D721Med (cell line): ENCODE measurements around the gene DNAJC2.

ENCODE experiments used
- DNase-seq: peaks from one replicate; pipeline ENCODE4 v3.0.0; 2011; ENCODE audit warnings: low spot score; ENCODE audit not compliant: insufficient read length
- FAIRE-seq: peaks from 2 replicates; lab custom pipeline; 2011; peaks lifted over from hg19 to GRCh38; lab: Jason Lieb, UNC
- CTCF ChIP-seq: IDR thresholded peaks from 2 replicates; pipeline ENCODE4 v1.5.1; 2012; ENCODE audit warnings: mild to moderate bottlenecking, control low read depth; ENCODE audit not compliant: insufficient read depth; ENCODE audit errors: missing control alignments

The DNAJC2 gene

GRCh38 chr7:103307503-103308231 lies 36.9 kb downstream of the DNAJC2 start:
- FAIRE-seq (peak; percentile 51), DNase-seq (no peak)
- no peak for TF ChIP-seq CTCF

GRCh38 chr7:103301441-103301840 lies 43.1 kb downstream of the DNAJC2 start:
- FAIRE-seq (no peak), DNase-seq (no peak)
- no peak for TF ChIP-seq CTCF

- no peak for TF ChIP-seq CTCF
- DNase-seq (no peak), FAIRE-seq (no peak)
These were observed 44.9 kb downstream of the DNAJC2 start for GRCh38 chr7:103299660-103300059.

GRCh38 chr7:103297837-103298179 lies 46.8 kb downstream of the DNAJC2 start:
- no peak for TF ChIP-seq CTCF
- FAIRE-seq (no peak), DNase-seq (no peak)

- TF ChIP-seq CTCF: peak; percentile 92
- FAIRE-seq (peak; percentile 58), DNase-seq (peak; percentile 75)
These were observed 47.4 kb downstream of the DNAJC2 start, which contains the start of gene PMPCB for GRCh38 chr7:103296901-103297836. Gene PMPCB (plus strand): TSS chr7:103297435. CDS start chr7:103297460, 25 bp downstream.

- no peak for TF ChIP-seq CTCF
- DNase-seq (no peak), FAIRE-seq (no peak)
These were observed 51.0 kb downstream of the DNAJC2 start for GRCh38 chr7:103293526-103293925.
